HG03469 (cell line): ENCODE measurements around the gene TRAF3IP3.

Experiments used
- ATAC-seq: cut with Tn5 transposase; IDR thresholded peaks from one replicate; pipeline ENCODE4 v1.9.1; 2021; ENCODE audit warnings: mild to moderate bottlenecking, moderate library complexity, moderate number of reproducible peaks; ENCODE audit not compliant: unreplicated experiment

TRAF3IP3 gene

DNA sequence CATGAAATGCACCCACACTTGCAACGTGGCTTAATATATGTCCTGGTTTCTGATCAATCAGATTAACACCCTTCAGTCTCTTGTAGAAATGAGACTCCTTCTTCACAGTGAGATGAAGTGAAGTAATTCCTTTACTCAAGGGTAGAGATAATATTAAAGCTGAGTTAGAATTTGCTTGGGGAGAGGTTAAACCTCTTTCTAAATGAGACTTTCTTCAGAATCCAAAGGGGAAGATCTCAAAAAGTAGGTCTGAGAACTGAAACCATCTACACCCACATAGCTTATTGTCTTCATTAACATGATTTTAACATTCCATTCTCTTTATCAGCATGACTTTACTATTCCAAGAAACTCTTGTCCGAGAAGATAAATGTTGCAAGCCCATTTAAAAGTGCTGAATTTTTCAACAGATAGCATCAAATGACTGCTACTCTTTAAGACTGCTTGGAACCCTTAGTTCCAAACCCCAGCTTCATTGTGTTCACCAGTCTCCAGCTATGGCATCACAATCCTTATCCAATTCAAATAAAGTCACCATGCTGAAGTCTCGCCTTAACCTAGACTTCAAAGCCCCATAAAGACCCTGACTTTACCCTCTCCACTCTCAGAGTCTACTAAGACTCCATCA, 19.2 kb upstream of the TRAF3IP3 start:
- ATAC-seq, result no peak

DNA sequence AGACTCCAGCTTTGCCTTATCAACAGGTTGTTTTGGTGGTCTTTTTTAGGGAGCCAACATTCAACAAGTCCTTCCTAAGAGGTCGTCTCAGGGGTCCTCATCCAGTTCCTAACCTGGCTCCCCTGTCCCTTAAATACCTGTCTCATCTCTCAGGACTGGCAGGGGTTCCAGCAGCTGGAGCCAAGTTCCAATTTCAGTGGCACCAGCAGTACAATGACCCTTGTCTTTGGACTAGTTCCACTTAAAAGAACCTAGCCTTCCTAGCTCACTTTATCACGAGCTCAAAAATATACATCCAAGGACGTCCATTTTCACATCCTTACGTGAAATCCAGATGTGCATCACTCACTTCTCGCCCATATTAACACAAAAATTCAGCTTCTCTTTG, 18.7 kb upstream of the TRAF3IP3 start:
- ATAC-seq, result no peak

DNA sequence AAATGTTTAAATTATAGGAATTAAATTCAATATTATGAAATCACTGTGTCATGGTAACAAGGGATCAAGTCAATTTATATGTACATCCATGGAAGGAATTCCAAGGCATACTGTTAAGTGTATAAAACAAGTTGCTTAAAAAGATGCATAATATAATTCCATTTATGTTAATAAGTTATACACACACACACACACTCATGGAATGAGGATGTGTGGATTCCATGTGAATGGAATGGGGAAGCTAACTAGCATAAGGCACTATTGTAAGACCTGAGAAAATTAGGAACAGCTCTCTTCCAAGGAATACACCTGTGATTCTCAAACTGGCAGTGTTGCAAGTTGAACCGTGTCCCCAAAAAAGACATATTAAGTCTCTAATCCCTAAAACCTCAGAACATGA, 17.6 kb upstream of the TRAF3IP3 start:
- no peak for ATAC-seq

DNA sequence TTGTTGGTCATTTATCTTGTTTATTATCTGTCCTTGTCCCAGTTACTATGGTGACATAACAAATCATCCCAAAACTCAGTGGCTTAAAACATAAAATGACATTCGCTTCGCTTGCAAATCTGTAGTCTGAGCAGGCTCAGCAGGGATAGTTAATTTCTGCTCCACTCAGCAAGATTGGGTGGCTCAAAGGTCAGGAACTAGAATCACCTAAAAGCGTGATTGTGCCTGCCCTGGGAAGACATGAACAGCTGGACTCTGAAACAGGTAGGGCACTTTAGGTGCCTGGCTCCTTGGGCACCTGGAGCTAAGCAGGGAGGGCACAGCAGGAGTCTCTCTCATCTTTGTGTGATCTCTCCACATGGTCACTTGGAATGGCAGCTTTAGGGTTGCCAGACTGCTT, 14.7 kb upstream of the TRAF3IP3 start:
- no peak for ATAC-seq

DNA sequence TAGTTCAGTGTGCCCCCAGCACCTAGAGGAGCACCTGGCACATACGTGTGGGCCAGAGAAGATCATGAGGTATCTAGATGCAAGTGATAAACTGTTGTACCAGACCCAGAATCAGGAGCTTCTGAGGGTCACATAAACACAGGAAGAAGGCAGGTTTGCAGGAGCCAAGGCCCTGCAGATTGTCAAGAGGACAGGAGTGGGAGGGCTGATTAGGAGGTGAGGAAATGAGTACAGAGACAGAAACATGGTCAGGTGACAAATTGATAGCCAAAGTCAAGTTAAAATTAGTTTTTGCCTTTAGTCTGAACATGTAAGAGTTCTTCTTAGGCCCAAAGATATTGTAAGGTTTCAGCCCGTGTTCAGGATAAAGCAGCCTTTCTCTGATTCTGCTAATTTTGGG, 14.0 kb upstream of the TRAF3IP3 start:
- ATAC-seq, result no peak

DNA sequence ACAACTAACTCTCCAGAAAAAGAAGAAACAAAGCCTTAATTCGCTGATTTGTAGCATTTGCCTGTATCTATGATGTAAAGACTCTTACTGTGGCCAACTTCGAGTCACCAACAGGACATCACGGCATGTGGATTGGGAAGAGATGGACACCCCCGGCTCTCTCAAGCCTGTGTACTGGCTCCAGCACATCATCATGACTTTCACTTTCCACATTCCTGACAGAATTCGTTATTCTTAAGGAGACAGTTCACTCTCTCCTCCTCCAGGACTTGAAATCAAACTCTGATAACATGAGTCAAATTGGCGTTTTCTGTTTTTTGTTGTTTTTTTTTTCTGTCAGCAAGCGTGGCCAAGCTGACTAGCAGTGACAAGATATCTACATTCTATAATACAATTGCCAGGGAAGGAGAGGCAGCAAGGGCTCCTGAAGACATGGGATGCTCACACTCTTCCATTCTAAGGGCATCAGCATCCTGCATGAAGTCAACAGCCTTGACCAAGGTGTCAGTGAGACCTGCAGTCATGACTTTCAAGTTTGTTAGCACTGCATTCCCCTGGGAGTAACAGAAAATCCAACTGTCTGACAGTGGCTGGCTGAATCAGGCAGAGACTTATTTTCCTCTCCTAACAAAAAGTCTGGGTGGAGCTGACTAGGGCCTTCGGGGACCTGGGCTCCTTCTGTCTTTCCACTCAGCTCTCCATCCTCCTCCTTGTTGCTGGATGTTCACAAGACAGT, 13.3 kb upstream of the TRAF3IP3 start:
- no peak for ATAC-seq

DNA sequence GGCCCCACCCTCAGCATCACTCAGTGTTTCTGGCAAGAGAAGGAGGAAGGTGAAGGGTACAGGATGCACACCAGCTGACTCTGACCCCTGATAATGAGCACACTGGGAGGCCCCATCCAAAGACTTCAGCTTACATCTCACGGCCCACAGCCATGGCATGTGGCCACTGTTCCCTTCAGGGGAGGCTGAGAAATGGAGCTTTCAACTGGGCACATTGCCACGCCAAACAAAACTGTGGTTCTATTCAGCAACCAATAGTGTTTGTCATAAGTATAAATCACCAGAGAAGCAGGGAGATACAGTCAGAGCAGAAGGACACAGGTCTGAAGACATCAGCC, 12.7 kb upstream of the TRAF3IP3 start:
- no peak for ATAC-seq

DNA sequence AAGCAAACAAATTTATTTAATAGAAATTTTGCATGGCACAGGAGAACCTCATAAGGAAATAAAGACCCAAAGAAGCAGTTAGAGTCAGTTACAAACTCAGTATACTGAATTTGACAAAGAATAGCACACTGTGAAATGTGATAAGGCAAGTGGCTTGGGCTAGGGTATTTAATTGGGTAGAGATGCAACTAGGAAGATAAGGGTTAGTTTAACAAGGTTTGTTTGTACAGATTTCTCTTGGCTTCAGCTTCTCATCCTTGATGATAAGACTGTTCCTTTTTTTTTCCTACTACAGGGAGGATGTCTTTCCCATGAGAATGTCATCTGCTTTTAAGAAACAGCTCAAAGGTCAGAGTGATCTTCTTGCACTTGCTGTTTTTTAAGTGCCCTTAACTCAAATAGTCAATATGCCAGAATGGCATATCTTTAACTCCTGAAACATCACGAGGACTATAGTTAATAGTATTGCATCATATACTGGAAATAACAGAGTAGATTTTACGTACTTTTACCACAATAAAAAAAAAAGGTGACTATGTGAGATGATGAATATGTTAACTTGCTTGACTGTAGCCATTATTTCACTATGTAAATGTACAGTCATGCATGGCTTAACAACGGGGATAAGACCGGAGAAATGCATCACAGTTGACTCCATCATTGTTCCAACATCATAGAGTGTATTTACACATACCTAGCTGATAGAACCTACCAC, 9.2 kb upstream of the TRAF3IP3 start:
- ATAC-seq, result no peak

DNA sequence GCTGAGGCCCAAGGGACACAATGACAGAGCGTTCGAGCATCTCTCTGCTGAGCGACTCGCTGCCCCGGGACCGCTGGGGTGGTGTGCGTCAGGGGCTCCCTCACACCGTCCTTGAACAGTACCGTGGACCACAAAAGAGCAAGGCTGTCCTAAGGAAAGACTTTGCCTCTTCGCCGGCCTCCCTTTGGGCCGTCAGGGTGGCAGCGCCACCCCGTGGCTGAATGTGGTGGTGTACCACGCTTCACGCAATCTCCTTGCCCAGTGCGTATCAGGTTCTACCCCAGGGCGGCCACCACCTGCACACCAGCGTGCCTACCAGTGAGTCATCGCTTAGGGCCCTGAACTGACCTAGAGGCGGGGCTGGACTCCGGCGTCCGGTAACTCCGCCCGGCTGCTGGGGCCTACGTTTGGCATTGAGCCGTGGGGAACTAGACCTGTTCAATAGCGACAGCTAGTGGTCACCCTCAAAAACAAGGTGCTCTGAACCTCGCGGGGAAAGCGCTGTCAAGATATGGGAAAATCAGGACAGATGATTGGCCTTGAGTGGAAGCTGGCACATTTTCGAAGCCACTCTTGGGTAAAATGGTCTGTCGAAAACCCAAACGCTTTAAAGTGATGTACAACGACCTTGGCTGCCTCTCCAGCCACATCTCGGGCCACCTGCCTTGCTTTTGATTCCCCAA, 8.1 kb upstream of the TRAF3IP3 start:
- peak; percentile 35 for ATAC-seq

DNA sequence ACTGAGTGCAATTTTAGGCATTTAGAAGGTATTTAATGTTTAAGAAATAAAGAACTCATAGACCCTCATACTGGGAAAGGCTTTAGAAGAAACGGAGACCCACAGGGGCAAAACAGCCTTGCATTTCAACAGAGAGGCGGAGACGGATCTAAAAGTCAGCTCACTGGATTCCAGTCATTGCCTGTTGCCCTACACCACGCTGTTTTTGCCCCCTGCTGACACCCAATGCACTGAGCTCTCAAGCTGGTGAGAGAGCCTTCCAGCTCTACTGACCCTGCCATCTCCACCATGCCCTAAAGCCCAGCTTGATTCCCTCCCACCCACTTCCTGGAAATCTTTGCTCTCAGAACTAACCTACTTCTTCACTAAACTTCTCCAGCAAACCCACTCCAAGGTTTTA, 7.2 kb upstream of the TRAF3IP3 start:
- ATAC-seq, result no peak

DNA sequence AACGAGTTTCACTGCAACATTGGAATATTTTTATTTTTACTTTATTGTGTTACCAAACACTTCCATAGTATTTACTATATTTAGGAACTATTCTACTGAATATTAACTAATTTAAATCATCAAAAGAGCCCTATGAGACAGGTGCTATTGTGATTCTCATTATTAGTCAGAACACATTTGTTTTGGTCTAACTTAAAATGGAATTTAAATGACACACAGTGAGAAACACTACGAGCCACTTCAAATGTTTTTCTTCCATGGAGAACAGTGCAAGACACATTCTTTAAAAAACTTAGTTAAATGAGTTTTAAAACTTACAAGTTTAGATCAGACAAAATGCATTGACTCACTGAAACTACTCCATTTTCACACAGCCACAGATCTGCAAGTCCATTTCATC, 6.6 kb upstream of the TRAF3IP3 start:
- no peak for ATAC-seq

DNA sequence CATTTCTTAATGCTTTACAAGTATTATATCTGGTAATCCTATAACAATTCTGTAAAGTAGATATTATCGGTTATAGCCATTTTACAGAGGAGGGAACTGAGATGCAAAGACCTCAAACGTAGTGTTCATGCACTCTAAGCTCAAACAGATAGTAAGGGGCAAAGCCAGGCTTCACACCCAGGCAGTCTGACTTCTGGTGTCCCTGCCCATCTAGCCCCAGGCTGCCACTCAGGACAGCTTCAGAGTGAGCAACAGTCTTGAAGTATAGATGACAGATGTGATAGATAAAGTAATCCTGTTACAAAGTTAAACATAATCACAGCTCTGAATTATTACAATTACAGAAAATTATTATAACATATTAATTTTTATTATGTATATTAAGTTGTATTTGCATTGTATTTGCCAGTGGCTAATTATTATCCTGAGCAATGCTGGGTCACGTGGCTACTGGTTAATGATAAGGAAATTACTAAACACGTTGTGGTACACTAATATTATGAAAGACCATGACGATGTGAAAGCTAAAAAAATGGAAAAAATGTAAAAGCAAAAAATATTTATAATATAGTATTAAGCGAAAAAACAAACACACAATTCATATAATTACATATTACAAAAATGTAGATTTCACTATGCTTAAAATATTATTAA, 6.1 kb upstream of the TRAF3IP3 start:
- ATAC-seq, result no peak

DNA sequence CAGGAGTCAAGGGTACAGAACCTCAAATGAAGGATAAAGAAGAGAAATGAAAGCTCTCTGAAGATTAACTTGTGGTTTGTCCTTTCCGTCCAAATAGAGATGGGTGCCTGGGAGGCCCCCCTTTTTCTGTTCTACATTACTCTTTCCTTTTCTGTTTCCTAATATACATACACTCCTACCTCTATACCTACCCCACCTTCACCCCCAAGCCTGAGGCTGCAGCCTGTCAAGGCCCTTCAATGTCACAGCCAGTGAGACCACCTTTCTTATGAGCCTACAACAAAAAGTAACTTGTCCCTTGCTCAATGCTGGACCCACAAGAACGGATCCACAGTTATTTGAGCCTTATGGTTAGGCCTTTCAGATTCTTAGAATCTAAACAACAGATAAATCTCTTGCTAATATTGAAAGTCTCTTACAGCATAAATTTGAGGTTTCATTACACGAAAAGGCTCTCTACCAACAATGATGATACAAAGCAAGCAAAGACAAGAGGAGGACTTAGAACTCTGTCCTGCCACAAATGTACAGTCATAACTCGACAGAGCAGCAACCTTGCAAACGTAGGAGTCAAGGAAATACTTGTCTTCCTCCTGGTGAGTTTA, 4.1 kb upstream of the TRAF3IP3 start:
- peak; percentile 39 for ATAC-seq

DNA sequence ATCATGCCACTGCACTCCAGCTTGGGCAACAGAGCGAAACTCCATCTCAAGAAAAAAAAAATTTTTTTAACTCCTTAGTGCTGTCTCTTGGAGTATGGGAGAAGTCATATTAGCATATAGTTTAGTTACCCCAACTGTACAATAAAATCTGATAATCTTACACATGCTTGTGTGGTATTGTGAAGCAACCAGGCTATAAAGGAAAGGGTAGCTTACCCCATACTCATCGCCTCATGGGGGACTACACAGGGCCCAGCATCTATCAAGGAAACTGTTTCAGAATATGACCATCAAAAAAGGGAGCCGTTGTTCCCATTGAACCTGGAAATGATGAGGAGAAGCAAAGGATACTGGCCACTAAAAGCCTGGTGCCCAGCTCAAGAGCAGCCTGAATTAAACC, 3.0 kb upstream of the TRAF3IP3 start:
- ATAC-seq, result no peak

DNA sequence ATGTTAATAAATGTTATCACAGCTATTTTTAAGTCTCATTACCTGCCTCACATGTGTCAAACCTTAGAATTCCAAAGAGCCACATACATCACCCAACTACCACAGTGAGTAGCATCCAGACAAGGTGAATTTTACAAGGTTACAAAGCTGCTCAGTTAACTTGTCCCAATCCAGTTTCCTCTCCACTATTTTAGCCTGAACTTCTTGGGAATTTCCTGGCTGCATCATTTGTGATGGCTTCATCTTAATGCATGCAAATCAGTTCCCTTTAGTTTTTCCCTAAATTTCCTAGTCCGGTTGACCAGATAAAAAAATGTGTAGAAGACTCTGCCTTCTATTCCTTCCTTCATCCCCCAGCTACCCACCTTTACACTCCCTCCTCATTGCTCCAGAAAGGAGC, 597 bp upstream of the TRAF3IP3 start:
- ATAC-seq, result no peak

DNA sequence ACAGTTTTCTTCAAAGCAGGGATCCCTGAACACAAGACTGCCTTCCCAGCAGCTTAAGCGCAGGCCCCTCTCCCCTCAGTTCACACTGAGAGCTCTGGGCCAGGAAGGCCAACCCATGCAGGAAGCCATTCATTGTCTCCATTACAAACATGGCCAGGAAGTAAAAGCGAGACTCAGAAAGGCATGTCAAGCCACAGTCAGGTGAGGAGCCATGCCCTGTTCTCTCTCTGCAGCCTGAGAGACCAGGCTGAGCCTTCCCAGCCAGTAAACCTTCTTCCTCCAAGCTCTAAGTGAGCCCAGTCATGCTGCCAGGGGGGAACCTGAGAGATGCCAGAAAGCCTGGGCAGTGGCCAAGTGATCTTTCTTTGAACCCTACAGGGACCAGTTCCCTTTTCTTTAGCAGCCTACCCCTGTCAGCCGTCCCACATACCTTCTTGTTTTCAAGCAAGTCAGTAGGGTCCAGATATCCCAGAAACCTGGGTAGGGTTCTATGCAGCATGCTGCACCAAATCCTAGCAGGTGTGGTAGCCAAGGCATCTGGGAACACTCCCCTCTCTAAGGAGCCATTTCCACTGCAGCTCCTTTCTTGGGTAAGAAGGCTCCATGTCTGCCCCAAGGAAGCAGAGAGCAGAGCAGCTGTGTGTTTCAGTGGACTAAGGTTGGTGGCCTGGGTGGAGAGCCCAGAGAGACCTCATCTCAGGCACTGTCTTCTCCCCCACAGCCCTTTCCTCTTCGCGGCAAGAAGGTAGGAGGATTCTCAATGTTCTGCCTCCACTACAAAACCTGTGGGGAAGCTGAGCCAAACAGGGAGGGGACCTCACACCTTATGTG, 977 bp downstream of the TRAF3IP3 start:
- ATAC-seq, result no peak

DNA sequence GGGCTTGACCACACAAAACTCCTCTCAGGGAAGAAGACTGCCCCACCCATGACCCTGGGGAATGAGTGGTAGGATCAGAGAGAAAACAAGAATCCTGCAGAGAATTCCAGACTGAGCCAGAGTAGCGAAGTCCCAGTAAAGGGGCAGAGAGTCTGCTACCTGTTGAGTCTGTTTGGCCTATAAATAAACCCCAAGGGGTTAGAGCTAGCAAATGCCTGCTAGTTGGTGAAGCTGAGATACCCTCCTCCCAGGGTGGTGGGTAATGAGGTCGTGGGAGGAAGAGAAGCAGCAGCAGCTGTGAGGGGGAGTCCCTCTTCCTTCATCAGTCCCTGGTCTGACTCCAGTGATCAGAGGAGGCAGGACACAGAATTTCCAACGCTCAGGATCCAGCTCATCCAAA, 2.5 kb downstream of the TRAF3IP3 start:
- no peak for ATAC-seq

DNA sequence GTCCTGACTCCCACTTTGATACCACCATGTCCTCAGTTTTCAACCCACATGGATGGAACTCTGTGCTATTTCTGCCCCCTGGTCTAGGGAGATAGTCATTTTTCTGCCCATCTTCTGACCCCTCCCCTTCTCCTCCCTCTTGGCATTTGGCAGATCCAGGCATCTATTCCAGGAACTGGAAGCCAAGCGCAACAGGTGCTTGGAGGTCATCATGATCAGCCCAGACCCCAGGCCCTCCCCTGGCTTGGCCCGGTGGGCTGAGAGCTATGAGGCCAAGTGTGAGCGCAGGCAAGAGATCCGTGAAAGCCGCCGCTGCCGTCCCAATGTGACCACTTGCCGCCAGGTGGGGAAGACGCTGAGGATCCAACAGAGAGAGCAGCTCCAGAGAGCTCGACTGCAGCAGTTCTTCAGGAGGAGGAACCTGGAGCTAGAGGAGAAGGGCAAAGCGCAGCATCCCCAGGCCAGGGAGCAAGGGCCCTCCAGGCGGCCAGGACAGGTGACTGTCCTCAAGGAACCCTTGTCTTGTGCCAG, 4.0 kb downstream of the TRAF3IP3 start:
- ATAC-seq, result no peak

DNA sequence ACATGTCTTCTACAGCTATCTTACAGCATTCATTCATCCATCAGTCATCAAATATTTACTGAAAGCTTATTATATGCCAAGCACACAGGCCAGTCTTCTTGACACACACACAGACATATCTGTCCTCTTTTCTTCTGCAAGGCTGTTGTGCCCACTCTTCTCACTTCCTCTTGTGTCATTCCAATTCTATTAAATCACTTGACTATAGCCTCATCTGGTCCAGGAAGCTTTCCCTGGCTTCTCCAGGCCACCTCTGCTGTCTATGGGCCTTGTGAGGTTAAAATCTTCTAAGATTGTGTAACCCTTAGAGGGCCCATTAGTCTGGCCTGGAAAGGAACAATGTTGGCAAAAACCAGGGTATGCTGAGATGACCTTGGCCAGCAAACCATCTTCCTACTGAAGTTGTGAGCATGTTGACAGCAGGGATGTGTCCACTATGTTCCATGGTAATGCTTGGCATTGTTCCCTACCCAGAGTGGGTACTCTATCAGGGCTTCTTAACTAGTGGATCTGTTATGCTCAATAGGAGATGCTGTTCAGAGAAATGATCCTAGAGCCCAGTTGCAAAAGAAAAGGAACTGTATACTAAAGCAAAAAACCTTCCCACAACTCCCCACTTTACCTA, 5.3 kb downstream of the TRAF3IP3 start:
- ATAC-seq, result no peak
